HepG2 (cell line): ENCODE results near the gene ZKSCAN5. TPM values are rescaled to one million over a fixed set of nuclear protein-coding genes. Genes with fewer than 3 reads are reported as not detected.

Experiments used
- ATAC-seq: fragments of 200-7000 bp; cut with Tn5 transposase; 3 replicates; pipeline ENCODE4 v1.9.1; 2020; ENCODE audit warnings: mild to moderate bottlenecking, moderate library complexity
- BruUV-seq: library from RNA; stranded (reverse); fragments of 400-500 nt; replicated peaks from 2 replicates; lab custom pipeline; 2021; lab: Mats Ljungman, UMichigan
- CTCF ChIA-PET: fragments of 300-600 bp; formaldehyde crosslinking; extraction: SDS; loops from one replicate; lab custom pipeline; 2021; ENCODE audit warnings: low total read pairs, inconsistent platforms, low intra/inter-chr PET ratio; lab: Yijun Ruan, JAX
- POLR2A ChIA-PET: fragments of 350-600 bp; sonication (Branson Sonifier 250); formaldehyde crosslinking; loops from one replicate; lab custom pipeline; 2020; ENCODE audit warnings: antibody characterized with exemption, inconsistent platforms; lab: Yijun Ruan, JAX
- DNase-seq: peaks from one replicate; pipeline ENCODE4 v3.0.0-alpha.2; 2015; ENCODE audit warnings: low spot score
- FAIRE-seq: peaks from 3 replicates; lab custom pipeline; 2011; peaks lifted over from hg19 to GRCh38; lab: Jason Lieb, UNC
- H2AFZ ChIP-seq: one replicate; pipeline ENCODE4 v1.6.1; 2011; ENCODE audit warnings: low read length, inconsistent platforms
- H3K27ac ChIP-seq: fragments of 300-600 bp; 3 replicates; pipeline ENCODE4 v1.8.0; 2011; ENCODE audit warnings: mixed run types, mild to moderate bottlenecking, mixed read lengths, low read length, inconsistent platforms; ENCODE audit not compliant: insufficient read depth; ENCODE audit errors: extremely low read length
- H3K27me3 ChIP-seq, 2 experiments: fragments of 200-600 bp in 1 of 2; 2 replicates in 1 of 2; 3 replicates in 1 of 2; pipeline versions ENCODE4 v1.6.0 to v1.8.0; 2011; ENCODE audit warnings: low read length in 2 of 2, mild to moderate bottlenecking in 2 of 2, moderate library complexity in 2 of 2, inconsistent platforms in 1 of 2; ENCODE audit not compliant: insufficient read depth in 2 of 2, control insufficient read depth in 1 of 2
- H3K36me3 ChIP-seq, 2 experiments: fragments of 200-600 bp in 1 of 2; replicated peaks in 1 of 2; 2 replicates in 1 of 2; 3 replicates in 1 of 2; pipeline versions ENCODE4 v1.5.1 to v1.8.0; 2011; ENCODE audit warnings: low read length in 2 of 2, inconsistent platforms in 1 of 2; ENCODE audit not compliant: insufficient read depth in 2 of 2, control insufficient read depth in 1 of 2
- H3K4me1 ChIP-seq: 2 replicates; pipeline ENCODE4 v1.5.1; 2012; ENCODE audit warnings: low read length, inconsistent platforms; ENCODE audit not compliant: insufficient read depth
- H3K4me2 ChIP-seq: 2 replicates; pipeline ENCODE4 v1.6.0; 2011; ENCODE audit warnings: low read depth, low read length, inconsistent platforms
- H3K4me3 ChIP-seq, 3 experiments: fragments of 200-600 bp in 1 of 3; sonication (generic), shearing (Covaris generic) in 1 of 3; replicated peaks in 1 of 3; 2 replicates each; pipeline ENCODE4 v1.5.1; 2011 to 2016; ENCODE audit warnings: low read length in 3 of 3, inconsistent platforms in 2 of 3, low read depth in 2 of 3, mild to moderate bottlenecking in 2 of 3, control low read depth in 1 of 3, mixed read lengths in 1 of 3; ENCODE audit not compliant: insufficient read depth in 1 of 3
- H3K79me2 ChIP-seq: one replicate; pipeline ENCODE4 v1.6.1; 2011; ENCODE audit warnings: low read length, inconsistent platforms; ENCODE audit not compliant: insufficient read depth
- H3K9ac ChIP-seq: 2 replicates; pipeline ENCODE4 v1.6.0; 2011; ENCODE audit warnings: mild to moderate bottlenecking, low read depth, low read length, inconsistent platforms; ENCODE audit not compliant: insufficient read depth
- H3K9me3 ChIP-seq: 2 replicates; pipeline ENCODE4 v1.5.1; 2012; ENCODE audit warnings: mild to moderate bottlenecking, low read length
- H4K20me1 ChIP-seq: 2 replicates; pipeline ENCODE4 v1.6.0; 2011; ENCODE audit warnings: inconsistent platforms, mild to moderate bottlenecking, low read length, moderate library complexity; ENCODE audit not compliant: insufficient read depth
- AGO1 ChIP-seq: fragments of 200-400 bp; formaldehyde crosslinking; IDR thresholded peaks from 2 replicates; pipeline ENCODE4 v1.6.1; 2017; ENCODE audit warnings: mild to moderate bottlenecking, low read depth, low read length, moderate library complexity; ENCODE audit not compliant: poor library complexity, severe bottlenecking
- AGO2 ChIP-seq: fragments of 200-400 bp; formaldehyde crosslinking; optimal IDR thresholded peaks from 2 replicates; pipeline ENCODE3; 2017; ENCODE audit warnings: mild to moderate bottlenecking, low read depth, low read length, moderate library complexity
- NCOA1 ChIP-seq: sonication (generic); formaldehyde crosslinking; IDR thresholded peaks from 2 replicates; pipeline ENCODE4 v1.9.0; 2021; ENCODE audit warnings: missing genetic modification reagents
- NONO ChIP-seq, 2 experiments: fragments of 450-650 bp in 1 of 2; sonication (generic) in 1 of 2; formaldehyde crosslinking in 1 of 2; IDR thresholded peaks in 1 of 2; conservative IDR thresholded peaks in 1 of 2; 2 replicates each; pipeline versions ENCODE4 v1.6.1 to v1.8.0; 2017 to 2022; ENCODE audit warnings: mild to moderate bottlenecking in 1 of 2, missing genetic modification reagents in 1 of 2, moderate library complexity in 1 of 2
- PAF1 ChIP-seq: IDR thresholded peaks from 2 replicates; pipeline ENCODE4 v1.6.1; 2016; ENCODE audit warnings: missing genetic modification reagents, missing compliant biosample characterization
- POLR2A ChIP-seq, 2 experiments: IDR thresholded peaks; 2 replicates each; pipeline ENCODE4 v1.6.1; 2011; ENCODE audit warnings: low read depth in 2 of 2, low read length in 2 of 2, mild to moderate bottlenecking in 1 of 2, moderate library complexity in 1 of 2; ENCODE audit not compliant: insufficient read depth in 1 of 2
- RBM22 ChIP-seq: fragments of 200-400 bp; formaldehyde crosslinking; optimal IDR thresholded peaks from 2 replicates; pipeline ENCODE3; 2017; ENCODE audit warnings: mild to moderate bottlenecking, low read length, moderate library complexity
- ZNF350 ChIP-seq: sonication (generic); formaldehyde crosslinking; IDR thresholded peaks from 2 replicates; pipeline ENCODE4 v1.4.0; 2020; ENCODE audit warnings: mild to moderate bottlenecking, low read depth, missing genetic modification reagents, borderline replicate concordance
- WGBS: methylation state at CpG from one replicate; pipeline ENCODE4 v1.1.6; 2017; ENCODE audit warnings: low lambda C conversion rate; 5-methylcytosine and 5-hydroxymethylcytosine counted together
- in situ Hi-C: cut with HindIII; loops from 2 replicates; pipeline ENCODE4 v1.10.0; 2017; ENCODE audit warnings: low pct_unique_long_range_greater_than_20kb; ENCODE audit not compliant: extremely low pct_ligation_motif_present
- intact Hi-C: fragments of 100-400 bp; cut with micrococcal nuclease; formaldehyde crosslinking; loops from one replicate; pipeline ENCODE4 v1.10.0; 2022; ENCODE audit not compliant: unreplicated experiment
- polyA plus RNA-seq, 8 experiments: library from polyadenylated mRNA; depleted of rRNA in 3 of 8; stranded (reverse) in 7 of 8; unstranded in 1 of 8; fragments of >200 nt; fragmentation: Illumina TruSeq in 4 of 8; extraction: Trizol in 4 of 8; gene quantifications; 2 replicates each; pipeline versions ENCODE4 v1.2.1 to v1.2.3, GENCODE V29; 2011 to 2016; ENCODE audit warnings: low read depth in 4 of 8, missing spikeins in 1 of 8, mixed read lengths in 1 of 8; ENCODE audit not compliant: insufficient read depth in 1 of 8
- total RNA-seq, 5 experiments: library from RNA; depleted of rRNA; stranded (reverse); fragments of >200 nt; fragmentation: Illumina TruSeq; extraction: Trizol; gene quantifications; 2 replicates each; pipeline ENCODE4 v1.2.3, GENCODE V29; 2016; ENCODE audit warnings: low read depth in 1 of 5

ZKSCAN5 gene
- total and polyA plus RNA-seq, 2 of the 13 experiments (the other 11 are each of a cell fraction or from before 2014, with no cell fraction given), result 5.5 to 11.7 TPM

DNA sequence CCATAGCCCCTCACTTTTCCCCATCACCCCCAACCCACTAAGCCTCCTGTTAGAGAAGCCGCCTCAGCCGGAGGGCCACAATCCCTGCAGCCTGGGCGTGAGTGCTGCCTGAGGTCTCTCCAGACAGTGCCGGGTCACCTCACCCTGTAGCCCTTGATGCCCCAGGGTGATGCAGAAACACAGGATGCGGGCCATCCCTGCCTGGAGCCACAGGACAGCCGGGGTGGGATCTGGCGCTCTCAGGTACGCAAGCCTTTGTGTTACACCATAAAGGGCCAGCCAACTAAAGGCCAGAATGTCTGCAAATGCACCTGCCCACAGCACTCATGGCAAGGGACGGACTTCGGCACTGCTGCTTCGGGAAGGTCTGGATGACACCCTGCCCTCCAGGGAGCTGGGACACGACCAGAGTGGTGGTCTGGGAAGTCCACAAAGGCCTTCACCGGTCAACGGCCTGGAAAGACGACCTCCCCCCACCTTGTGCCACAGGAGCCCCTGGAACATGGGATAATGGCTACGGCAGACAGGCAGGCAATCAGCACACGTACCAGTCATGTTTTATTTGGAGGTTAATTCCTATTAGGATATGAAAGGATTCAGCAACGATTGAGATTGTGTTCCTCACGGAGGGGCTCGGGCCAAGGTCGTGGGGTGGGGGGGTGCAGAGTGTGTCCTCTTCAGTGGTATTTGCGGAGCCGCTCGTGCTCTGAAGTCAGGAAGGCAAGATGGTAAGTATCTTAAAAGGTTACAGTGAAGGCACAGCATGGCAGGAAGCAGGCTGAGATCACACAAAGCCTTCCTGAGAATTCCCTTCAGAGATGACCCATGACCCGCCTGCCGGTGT lies 46.6 kb upstream of the ZKSCAN5 start:
- no peak overlapping the region for H2AFZ ChIP-seq
- BruUV-seq, result no TSS peak
- no peak for DNase-seq
- intact Hi-C loops, result no loop called here
- in situ Hi-C loops, result no loop called here
- peaks cover 25% of the 10 kb centered on the region for H3K4me1 ChIP-seq
- no peak for FAIRE-seq
- POLR2A ChIA-PET, result interaction anchor here (3.8 kb wide), 1 partner anchor 8 kb away, joined by 16 read pairs; the partner anchor contains the start of gene ATP5MF
- H3K79me2 ChIP-seq, result peaks cover 45% of the 10 kb centered on the region
- H3K4me2 ChIP-seq, result no peak overlapping the region
- CTCF ChIA-PET, result no interaction called here
- H4K20me1 ChIP-seq, result peaks cover 45% of the 10 kb centered on the region
- H3K27ac ChIP-seq, result no peak overlapping the region
- peak; percentile 4; the same call in 1 of the 3 replicates for ATAC-seq
- peaks cover 24 to 85% of the 10 kb centered on the region in 2 experiments for H3K36me3 ChIP-seq
- WGBS, result 94% methylated on average over 18 of the region's 26 CpGs
- TF ChIP-seq PAF1 (CRISPR knock-in tag) (peak; percentile 83; the same call in 1 of the 2 replicates), AGO2 (peak; percentile 95), POLR2A (IDR thresholded peaks at IDR 0.05; ENCODE audit: insufficient read depth in 1 of 2, low read depth in 2 of 2, low read length in 2 of 2) (peak in 1 of 2 experiments; percentile 61; a peak in 2 of 4 replicates), RBM22 (peak; percentile 94), AGO1 (peak; percentile 79), ZNF350 (no peak), NCOA1 (CRISPR knock-in tag) (no peak), NONO (IDR thresholded peaks at IDR 0.05) (no peak), NONO (CRISPR knock-in tag; conservative IDR thresholded peaks at IDR 0.05) (0 out of 2 replicates have a peak, but pooled peaks have one; percentile 23)
- TF ChIP-seq, all 625 proteins: peak for 6
- Histone ChIP-seq H3K27me3 (no peaks in the 10 kb centered on the region), H3K4me3 (no peak overlapping the region), H3K9me3 (no peaks in the 10 kb centered on the region), H3K9ac (no peak overlapping the region)
